Esophagus muscularis mucosa (tissue), 4 donors: ENCODE data around the gene TK2. TPM values are rescaled to one million over a fixed set of nuclear protein-coding genes. Genes with fewer than 3 reads are reported as not detected.

Experiments used
- DNase-seq: peaks from one replicate; pipeline ENCODE4 v3.0.0-alpha.2; 2017; ENCODE audit errors: extremely low spot score
- H3K27ac ChIP-seq, 4 donors: fragments of 200-600 bp; sonication (generic); replicated peaks in 1 of 4; 1 replicate in 3 of 4; 2 replicates in 1 of 4; pipeline ENCODE4 v1.5.1; 2016 to 2019; ENCODE audit warnings: mild to moderate bottlenecking in 1 of 4
- H3K27me3 ChIP-seq, 4 donors: fragments of 200-600 bp; sonication (generic); one replicate each; pipeline versions ENCODE4 v1.5.1 to v1.6.0; 2016 to 2019
- H3K36me3 ChIP-seq, 4 donors: fragments of 200-600 bp; sonication (generic); one replicate each; pipeline ENCODE4 v1.5.1; 2016 to 2019
- H3K4me1 ChIP-seq, 4 donors: fragments of 200-600 bp; sonication (generic); one replicate each; pipeline ENCODE4 v1.5.1; 2016 to 2019
- H3K4me3 ChIP-seq, 4 donors: fragments of 200-600 bp; sonication (generic); 1 replicate in 2 of 4; 2 replicates in 2 of 4; pipeline ENCODE4 v1.5.1; 2016 to 2019; ENCODE audit warnings: mild to moderate bottlenecking in 4 of 4, moderate library complexity in 1 of 4
- H3K9me3 ChIP-seq, 4 donors: fragments of 200-600 bp; sonication (generic); 1 replicate in 3 of 4; 2 replicates in 1 of 4; pipeline ENCODE4 v1.5.1; 2016 to 2019
- CTCF ChIP-seq, 3 experiments: fragments of 200-600 bp in 2 of 3; fragments of 450-650 bp in 1 of 3; sonication (generic) in 2 of 3; IDR thresholded peaks; one replicate each; pipeline ENCODE4 v1.5.1; 2017 to 2019; ENCODE audit warnings: antibody characterized with exemption in 3 of 3, mild to moderate bottlenecking in 2 of 3, moderate library complexity in 1 of 3
- EP300 ChIP-seq: sonication (generic); formaldehyde crosslinking; IDR thresholded peaks from one replicate; pipeline ENCODE4 v1.6.1; 2017; ENCODE audit warnings: antibody characterized with exemption
- POLR2A ChIP-seq: fragments of 450-650 bp; IDR thresholded peaks from one replicate; pipeline ENCODE4 v1.6.1; 2017; ENCODE audit warnings: antibody characterized with exemption, moderate library complexity, mild to moderate bottlenecking, low read depth
- POLR2AphosphoS5 ChIP-seq, 2 donors: sonication (generic); formaldehyde crosslinking; IDR thresholded peaks; one replicate each; pipeline ENCODE4 v1.6.1; 2017; ENCODE audit warnings: antibody characterized with exemption in 2 of 2
- WGBS: methylation state at CpG from one replicate; pipeline ENCODE4 v1.1.5; 2018; 5-methylcytosine and 5-hydroxymethylcytosine counted together
- intact Hi-C: fragments of 100-400 bp; cut with DNase I; formaldehyde crosslinking; loops from one replicate; pipeline ENCODE4 v1.15.1; 2023
- small RNA-seq, 3 donors: library from RNA; depleted of rRNA; stranded (forward); fragments of <200 nt; gene quantifications; one replicate each; pipeline ENCODE3, GENCODE V24; 2016
- total RNA-seq, 4 donors: library from RNA; depleted of rRNA; stranded (reverse); fragments of >200 nt; gene quantifications; one replicate each; pipeline versions ENCODE4 v1.1.0 to v1.2.1, GENCODE V29; 2016

The TK2 gene
- total RNA-seq, 4 donors from 2014 or later = 26.3 to 35.2 (median 30.0) TPM

DNA sequence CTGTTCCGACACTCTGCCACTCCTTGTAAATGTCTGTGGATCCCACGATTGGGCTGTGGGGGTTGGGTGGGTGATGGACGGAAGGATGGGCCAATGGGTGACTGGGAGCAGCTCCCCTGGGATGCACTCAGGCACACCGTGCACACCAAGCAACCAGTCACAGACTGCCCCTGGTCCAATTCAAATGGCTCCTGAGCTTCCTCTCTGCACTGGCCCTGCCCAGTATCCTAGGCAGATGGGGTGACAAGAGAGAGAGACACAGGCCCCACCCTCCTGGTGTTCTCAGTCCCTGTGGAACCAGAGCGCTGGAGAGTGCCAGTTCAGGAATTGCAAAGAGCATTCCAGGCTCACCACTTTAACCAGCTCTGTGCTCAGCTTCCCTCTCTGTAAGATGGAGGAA is 90.0 kb downstream of the TK2 start:
- Histone ChIP-seq H3K27me3 (peaks cover 0 to 44% (median 11%) of the 10 kb centered on the region in 4 donors), H3K27ac (no peak overlapping the region), H3K4me3 (no peak overlapping the region), H3K9me3 (no peaks in the 10 kb centered on the region), H3K36me3 (no peaks in the 10 kb centered on the region), H3K4me1 (no peaks in the 10 kb centered on the region)
- TF ChIP-seq POLR2AphosphoS5 (IDR thresholded peaks at IDR 0.05) = no peak
- TF ChIP-seq POLR2A = no peak
- TF ChIP-seq CTCF (IDR thresholded peaks at IDR 0.05) = no peak
- no peak for TF ChIP-seq EP300
- intact Hi-C loops = no loop called here
- no peak for DNase-seq
- 55% methylated on average over 3 of the region's 5 CpGs for WGBS

DNA sequence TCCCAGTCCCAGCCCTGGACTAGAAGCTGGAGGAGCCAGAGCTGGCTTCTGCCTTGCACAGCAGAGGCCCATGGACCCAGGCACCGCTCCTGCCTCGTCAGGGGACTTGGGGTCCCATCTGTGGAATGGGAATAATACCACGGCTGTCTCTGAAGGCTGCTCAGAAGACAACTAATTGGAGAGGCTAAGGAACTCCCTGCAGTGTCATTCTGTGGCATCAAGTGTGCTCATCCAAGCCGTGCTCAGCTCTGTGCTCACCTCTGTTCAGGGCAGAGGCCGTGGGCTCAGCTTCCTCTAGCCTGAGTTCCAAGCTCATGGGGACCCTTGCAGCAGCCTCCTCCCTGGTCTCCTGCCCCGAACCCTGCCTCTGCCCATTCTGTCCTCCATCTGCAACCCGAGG is 91.1 kb downstream of the TK2 start:
- 73% methylated on average over 7 of the region's 7 CpGs for WGBS
- no peak for DNase-seq

DNA sequence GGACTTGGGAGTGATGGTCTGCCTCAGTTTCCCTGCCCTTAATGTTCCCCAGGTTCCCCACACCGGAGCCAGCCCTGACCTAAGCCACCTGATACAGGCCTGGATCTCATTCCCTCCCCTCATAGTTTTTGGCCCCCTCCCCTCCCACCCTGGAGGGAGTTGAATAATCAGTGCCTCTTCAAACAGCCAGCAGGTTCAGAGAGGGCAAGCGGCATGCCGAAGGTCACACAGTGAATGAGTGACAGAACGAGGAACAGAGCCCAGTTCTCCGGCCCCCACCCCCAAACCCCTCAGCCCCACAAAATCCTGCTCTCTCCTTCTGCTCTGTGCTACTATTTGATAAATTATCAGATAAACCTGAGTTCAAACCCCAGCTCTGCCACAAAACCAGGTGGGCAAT is 91.6 kb downstream of the TK2 start:
- TF ChIP-seq EP300 (no peak), CTCF (IDR thresholded peaks at IDR 0.05) (no peak), POLR2AphosphoS5 (IDR thresholded peaks at IDR 0.05) (no peak), POLR2A (no peak)
- no peaks in the 10 kb centered on the region for H3K4me1 ChIP-seq
- H3K4me3 ChIP-seq = no peak overlapping the region
- WGBS = 77% methylated on average over 5 of the region's 5 CpGs
- intact Hi-C loops = no loop called here
- no peaks in the 10 kb centered on the region for H3K36me3 ChIP-seq
- H3K27me3 ChIP-seq = peaks cover 0 to 44% (median 11%) of the 10 kb centered on the region in 4 donors
- no peak overlapping the region for H3K27ac ChIP-seq
- no peaks in the 10 kb centered on the region for H3K9me3 ChIP-seq
- no peak for DNase-seq

More for the DNA sequence above, 91.1 kb downstream of the TK2 start:
- Histone ChIP-seq H3K36me3 (no peaks in the 10 kb centered on the region), H3K9me3 (no peaks in the 10 kb centered on the region), H3K4me1 (no peaks in the 10 kb centered on the region), H3K27me3 (peaks cover 0 to 44% (median 11%) of the 10 kb centered on the region in 4 donors), H3K4me3 (no peak overlapping the region), H3K27ac (no peak overlapping the region)
- TF ChIP-seq CTCF (IDR thresholded peaks at IDR 0.05) (no peak), POLR2A (no peak), POLR2AphosphoS5 (IDR thresholded peaks at IDR 0.05) (no peak), EP300 (no peak)
- intact Hi-C loops = no loop called here

Small RNA genes lying within 50 kb of the gene (small RNA-seq; reads per million reads assigned to genes)
- 0 reads per million in 3 donors for gene CKLF-CMTM1

Other genes starting within 250 kb of the TK2 start
- gene CDH5, start 183.4 kb downstream of the TK2 start, total RNA-seq = 10 to 100 TPM; 19.5 to 63.1 (median 50.6) TPM
- under 1 TPM in 2 of 4 donors, not detected in 2; 0.23 to 0.50 TPM for gene BEAN1, start 122.8 kb downstream of the TK2 start, total RNA-seq
- gene CKLF, start 2.5 kb upstream of the TK2 start, total RNA-seq = 10 to 100 TPM; 18.1 to 28.2 (median 24.2) TPM
- gene CMTM1, start 16.3 kb upstream of the TK2 start, total RNA-seq = 1 to 10 TPM in 3 of 4 donors, not detected in 1; 1.4 to 2.0 (median 1.7) TPM
- gene CMTM2, start 29.3 kb upstream of the TK2 start, total RNA-seq = 1 to 10 TPM in 1 of 4 donors, not detected in 3; 1.8 TPM
- 10 to 100 TPM; 13.7 to 24.5 (median 17.3) TPM for gene CMTM3, start 54.6 kb upstream of the TK2 start, total RNA-seq
- 10 to 100 TPM in 3 of 4 donors, 1 to 10 TPM in 1; 9.8 to 19.8 (median 15.0) TPM for gene CMTM4, start 146.6 kb upstream of the TK2 start, total RNA-seq
- gene DYNC1LI2, start 201.5 kb upstream of the TK2 start, total RNA-seq = 100 to 1,000 TPM; 167 to 203 (median 186) TPM